Muscle of leg (tissue), 11 donors: Measurements from ENCODE around the gene ADARB2. TPM values are rescaled to one million over a fixed set of nuclear protein-coding genes. Genes with fewer than 3 reads are reported as not detected.
"Not testable (repeated sequence)": the region's sequence is repeated elsewhere in the genome, so short reads cannot be mapped to it uniquely, and the experiment has no call there.

Experiments used
- DNase-seq: peaks from one replicate; pipeline ENCODE4 v3.0.0; 2013
- H3K27ac ChIP-seq: one replicate; pipeline ENCODE4 v1.5.1; 2013; ENCODE audit warnings: mild to moderate bottlenecking, low read length, control low read depth
- H3K27me3 ChIP-seq: one replicate; pipeline ENCODE4 v1.6.1; 2013; ENCODE audit warnings: low read length; ENCODE audit not compliant: control insufficient read depth, insufficient read depth
- H3K36me3 ChIP-seq: one replicate; pipeline ENCODE4 v1.6.1; 2013; ENCODE audit warnings: low read length; ENCODE audit not compliant: control insufficient read depth, insufficient read depth
- H3K4me1 ChIP-seq: one replicate; pipeline ENCODE4 v1.6.1; 2013; ENCODE audit warnings: low read length; ENCODE audit not compliant: control insufficient read depth, insufficient read depth
- H3K4me3 ChIP-seq: one replicate; pipeline ENCODE4 v1.5.1; 2013; ENCODE audit warnings: low read length, control low read depth
- H3K9me3 ChIP-seq: replicated peaks from 2 replicates; pipeline ENCODE4 v1.6.1; 2013; ENCODE audit warnings: low read depth, low read length; ENCODE audit not compliant: control insufficient read depth
- WGBS: methylation state at CpG from one replicate; pipeline ENCODE4 v1.1.5; 2013; ENCODE audit warnings: missing lambda C conversion rate; ENCODE audit not compliant: insufficient coverage; 5-methylcytosine and 5-hydroxymethylcytosine counted together
- polyA plus RNA-seq, 8 donors: library from polyadenylated mRNA; unstranded; fragments of 120-200 nt; gene quantifications; one replicate each; pipeline versions ENCODE4 v1.2.1 to v1.2.3, GENCODE V29; 2013; ENCODE audit warnings: inconsistent platforms in 1 of 8, low replicate concordance in 1 of 8; ENCODE audit not compliant: insufficient read length in 8 of 8, insufficient read depth in 1 of 8
- total RNA-seq: library from RNA; stranded (reverse); fragments of 120-200 nt; gene quantifications from one replicate; pipeline ENCODE4 v1.2.4, GENCODE V29; 2013

The ADARB2 gene
- total and polyA plus RNA-seq, 9 donors: 0.13 to 0.38 (median 0.23) TPM

- H3K9me3 ChIP-seq: peaks cover 2% of the 10 kb centered on the region
- no CpG with 5 or more reads among the region's 3 CpGs for WGBS
These were observed 305.2 kb downstream of the ADARB2 start for GRCh38 chr10:1432161-1432560.

GRCh38 chr10:1431229-1431628 lies 306.1 kb downstream of the ADARB2 start:
- no peak for DNase-seq
- Histone ChIP-seq H3K9me3 (peaks cover 2% of the 10 kb centered on the region), H3K4me1 (no peaks in the 10 kb centered on the region), H3K36me3 (no peaks in the 10 kb centered on the region), H3K27ac (no peak overlapping the region), H3K27me3 (no peaks in the 10 kb centered on the region), H3K4me3 (no peak overlapping the region)
- no CpG with 5 or more reads among the region's 1 CpG for WGBS

More at GRCh38 chr10:1432161-1432560, 305.2 kb downstream of the ADARB2 start:
- Histone ChIP-seq H3K4me3 (no peak overlapping the region), H3K27ac (no peak overlapping the region), H3K36me3 (no peaks in the 10 kb centered on the region), H3K27me3 (no peaks in the 10 kb centered on the region), H3K4me1 (no peaks in the 10 kb centered on the region)
- DNase-seq: no peak

- H3K4me3 ChIP-seq, H3K36me3 ChIP-seq, H3K9me3 ChIP-seq, H3K27me3 ChIP-seq, DNase-seq, H3K4me1 ChIP-seq, H3K27ac ChIP-seq: not testable (repeated sequence)
- WGBS: no CpG with 5 or more reads among the region's 3 CpGs
These were observed 309.7 kb downstream of the ADARB2 start for GRCh38 chr10:1427521-1428186.

DNA sequence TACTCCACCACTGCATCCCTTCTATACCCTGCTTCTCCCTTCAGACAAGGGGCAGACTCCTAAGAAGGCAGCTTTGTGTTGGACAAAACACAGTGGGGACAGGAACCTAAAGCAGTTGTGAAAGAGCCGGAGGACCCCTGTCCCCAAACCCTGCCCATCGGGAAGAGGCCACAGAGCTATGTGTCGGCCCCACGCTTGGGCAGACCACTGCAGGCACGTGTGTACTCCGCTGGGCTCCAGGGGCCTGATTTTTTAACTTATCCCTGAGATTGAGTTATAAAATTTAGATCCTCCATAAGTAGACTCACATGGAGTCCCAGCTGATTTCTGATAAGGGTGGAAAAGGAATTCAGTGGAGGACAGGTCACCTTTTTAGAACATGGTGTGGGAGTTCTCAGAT lies 310.5 kb downstream of the ADARB2 start:
- Histone ChIP-seq H3K4me3 (no peak overlapping the region), H3K9me3 (peaks cover 2% of the 10 kb centered on the region), H3K4me1 (no peaks in the 10 kb centered on the region), H3K27ac (no peak overlapping the region), H3K36me3 (no peaks in the 10 kb centered on the region), H3K27me3 (peaks cover 3% of the 10 kb centered on the region)
- WGBS: 80% methylated on average over 1 of the region's 6 CpGs
- no peak for DNase-seq

DNA sequence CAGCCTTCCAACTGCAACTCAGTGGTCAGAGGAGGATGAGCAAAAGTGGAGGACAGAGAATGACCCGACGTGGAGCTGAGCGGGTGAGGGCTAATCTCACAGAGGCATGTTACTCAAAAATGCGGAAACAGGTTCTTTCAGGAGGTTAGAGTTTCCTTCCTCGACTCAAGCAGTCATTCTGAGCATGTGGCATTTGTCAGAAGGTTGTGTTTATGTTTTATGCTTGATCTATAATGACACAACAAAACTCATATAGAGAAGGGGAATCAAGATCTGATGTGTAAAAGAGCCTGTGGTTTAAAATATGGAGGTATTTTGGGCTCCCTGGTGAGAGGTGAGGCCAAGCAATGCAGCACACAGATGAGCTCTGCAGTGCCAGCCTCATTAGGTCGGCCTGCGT lies 311.4 kb downstream of the ADARB2 start:
- 66% methylated on average over 3 of the region's 7 CpGs for WGBS
- DNase-seq: no peak
- Histone ChIP-seq H3K27ac (no peak overlapping the region), H3K4me3 (no peak overlapping the region), H3K27me3 (peaks cover 5% of the 10 kb centered on the region), H3K36me3 (no peaks in the 10 kb centered on the region), H3K4me1 (peaks cover 4% of the 10 kb centered on the region), H3K9me3 (no peaks in the 10 kb centered on the region)

GRCh38 chr10:1424648-1425047 lies 312.7 kb downstream of the ADARB2 start:
- H3K9me3 ChIP-seq: no peaks in the 10 kb centered on the region
- H3K4me3 ChIP-seq: no peak overlapping the region
- H3K36me3 ChIP-seq: no peaks in the 10 kb centered on the region
- peaks cover 7% of the 10 kb centered on the region for H3K4me1 ChIP-seq
- H3K27ac ChIP-seq: no peak overlapping the region
- DNase-seq: no peak
- H3K27me3 ChIP-seq: peaks cover 10% of the 10 kb centered on the region
- 55% methylated on average over 7 of the region's 7 CpGs for WGBS

DNA sequence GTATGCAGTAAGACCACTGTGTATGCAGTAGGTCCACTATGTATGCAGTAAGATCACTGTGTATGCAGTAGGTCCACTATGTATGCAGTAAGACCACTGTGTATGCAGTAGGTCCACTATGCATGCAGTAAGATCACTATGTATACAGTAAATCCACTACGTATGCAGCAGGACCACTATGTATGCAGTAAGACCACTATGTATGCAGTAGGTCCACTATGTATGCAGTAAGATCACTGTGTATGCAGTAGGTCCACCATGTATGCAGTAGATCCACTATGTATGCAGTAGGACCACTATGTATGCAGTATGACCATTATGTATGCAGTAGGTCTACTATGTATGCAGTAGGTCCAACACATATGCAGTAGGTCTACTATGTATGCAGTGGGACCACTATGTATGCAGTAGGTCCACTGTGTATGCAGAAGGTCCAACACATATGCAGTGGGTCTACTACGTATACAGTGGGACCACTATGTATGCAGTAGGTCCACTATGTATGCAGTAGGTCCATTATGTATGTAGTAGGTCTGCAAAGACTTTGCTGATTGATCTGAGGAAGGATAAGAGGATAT lies 313.6 kb downstream of the ADARB2 start:
- Histone ChIP-seq H3K36me3 (no peaks in the 10 kb centered on the region), H3K27ac (no peak overlapping the region), H3K27me3 (peaks cover 12% of the 10 kb centered on the region), H3K4me3 (no peak overlapping the region), H3K4me1 (peaks cover 7% of the 10 kb centered on the region), H3K9me3 (no peaks in the 10 kb centered on the region)
- no peak for DNase-seq
- WGBS: 90% methylated on average over 1 of the region's 2 CpGs

DNA sequence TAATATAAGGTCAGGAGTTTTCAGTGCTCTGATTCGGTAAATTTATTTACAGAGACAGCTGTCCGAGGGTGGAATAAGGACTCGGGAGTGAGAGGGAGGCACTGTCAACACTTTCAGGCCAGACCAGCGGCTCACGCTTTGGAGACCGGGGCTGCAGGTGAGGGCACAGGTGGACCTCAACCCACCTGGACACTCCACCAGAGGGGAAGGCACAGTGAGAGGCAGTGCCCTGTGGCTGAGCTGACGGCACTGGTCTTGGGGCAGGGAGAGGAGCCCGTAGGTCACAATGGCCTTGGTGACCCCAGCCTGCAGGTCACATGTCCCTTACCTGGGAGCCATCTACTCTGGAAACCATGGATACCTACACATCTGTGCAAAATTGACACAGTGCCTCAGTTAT lies 315.1 kb downstream of the ADARB2 start:
- peaks cover 12% of the 10 kb centered on the region for H3K27me3 ChIP-seq
- 86% methylated on average over 8 of the region's 8 CpGs for WGBS

DNA sequence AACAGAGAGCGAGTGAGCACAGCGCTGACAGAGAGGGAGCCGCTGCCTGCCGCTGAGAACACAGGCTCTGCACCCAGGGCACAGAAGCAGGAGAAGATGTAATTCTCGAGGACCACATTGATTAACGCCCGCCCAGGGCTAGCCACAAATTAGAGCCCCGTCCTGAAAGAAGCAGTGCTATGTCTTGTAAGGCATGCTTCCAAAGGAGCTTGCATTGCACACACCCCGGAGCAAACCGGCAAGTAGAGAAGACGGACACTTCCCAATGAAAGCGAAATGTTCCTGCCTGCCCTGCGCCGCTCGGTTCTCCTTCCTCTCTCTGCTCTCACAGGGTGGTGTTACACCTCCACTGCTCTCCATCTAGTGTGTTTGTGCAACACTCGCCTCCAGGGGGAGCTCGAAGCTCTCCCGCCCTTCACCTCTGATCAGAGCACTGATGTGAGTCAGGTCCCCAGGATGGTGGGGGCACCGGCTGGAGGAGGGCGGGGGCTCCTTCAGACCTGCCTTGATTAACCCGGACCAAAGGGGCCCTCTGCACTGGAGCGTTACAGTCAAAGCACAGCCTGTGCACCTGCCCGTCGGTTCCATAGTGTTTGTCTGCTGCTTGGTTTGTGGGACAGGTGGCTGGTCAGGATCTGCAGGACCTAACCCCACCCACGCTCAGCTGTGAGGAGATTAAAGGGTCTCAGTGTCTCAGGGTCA lies 316.5 kb downstream of the ADARB2 start:
- H3K4me3 ChIP-seq: peak overlapping the region; percentile 2
- H3K4me1 ChIP-seq: peaks cover 7% of the 10 kb centered on the region
- DNase-seq: peak; percentile 48
- H3K27me3 ChIP-seq: peaks cover 12% of the 10 kb centered on the region
- WGBS: 0% methylated on average over 19 of the region's 25 CpGs
- no peaks in the 10 kb centered on the region for H3K36me3 ChIP-seq
- H3K27ac ChIP-seq: no peak overlapping the region
- H3K9me3 ChIP-seq: no peaks in the 10 kb centered on the region

More for the DNA sequence above, 315.1 kb downstream of the ADARB2 start:
- H3K36me3 ChIP-seq: no peaks in the 10 kb centered on the region
- H3K27ac ChIP-seq: no peak overlapping the region
- DNase-seq: no peak
- H3K4me1 ChIP-seq: peaks cover 7% of the 10 kb centered on the region
- H3K9me3 ChIP-seq: no peaks in the 10 kb centered on the region
- no peak overlapping the region for H3K4me3 ChIP-seq

DNA sequence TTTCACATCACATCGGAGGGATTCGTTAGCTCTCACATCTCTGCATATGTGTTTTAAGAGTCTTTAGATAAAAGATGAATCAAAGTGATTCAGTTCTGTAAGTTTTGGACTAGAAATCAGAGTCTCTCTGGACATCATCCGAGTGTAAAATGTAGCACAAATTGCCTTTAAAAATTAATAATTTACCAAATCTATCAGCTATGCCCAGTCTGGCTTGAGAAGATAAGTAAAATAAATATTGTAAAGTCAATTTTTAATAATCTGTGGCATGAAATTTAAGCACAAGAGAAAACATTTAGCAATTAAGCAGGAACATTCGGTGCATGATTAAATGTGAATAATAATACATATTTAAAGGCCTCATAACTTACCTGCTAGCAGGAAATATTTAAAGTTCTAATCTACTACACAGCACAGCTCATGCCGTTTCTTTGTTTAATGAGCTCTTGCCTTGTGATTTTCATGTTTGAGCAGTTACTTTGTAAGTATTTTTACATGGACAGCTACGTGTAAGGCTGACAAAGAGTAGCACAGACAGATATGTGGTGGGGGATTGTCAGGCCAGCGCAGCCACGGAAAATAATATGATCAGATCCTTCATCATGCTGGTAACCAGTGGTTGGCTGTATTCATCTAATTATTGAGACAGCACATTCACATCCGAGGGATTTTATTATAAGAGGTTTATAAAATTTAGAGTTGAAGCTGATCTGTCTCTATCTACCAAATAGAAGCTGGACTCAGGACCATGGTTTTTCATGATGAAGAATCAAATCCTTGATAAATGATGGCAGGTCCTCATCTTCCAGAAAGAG lies 317.3 kb downstream of the ADARB2 start:
- no peak for DNase-seq
- peaks cover 7% of the 10 kb centered on the region for H3K4me1 ChIP-seq
- no peak overlapping the region for H3K27ac ChIP-seq
- H3K9me3 ChIP-seq: no peaks in the 10 kb centered on the region
- H3K27me3 ChIP-seq: peaks cover 9% of the 10 kb centered on the region
- H3K4me3 ChIP-seq: no peak overlapping the region
- 57% methylated on average over 1 of the region's 9 CpGs for WGBS
- no peaks in the 10 kb centered on the region for H3K36me3 ChIP-seq
